ENCODE results near the gene PLAGL1. TPM values are rescaled to one million over a fixed set of nuclear protein-coding genes. Genes with fewer than 3 reads are reported as not detected.

Gene PLAGL1
- total and polyA plus RNA-seq, 2 of the 8 experiments (the other 6 are each of a cell fraction or from before 2014, with no cell fraction given): 0.94 to 1.1 TPM

GRCh38 chr6:143912671-143913070 lies 95.4 kb downstream of the PLAGL1 start:
- no peak for DNase-seq (ENCODE audit: low read depth in 1 of 2, low spot score in 2 of 2)
- no peak overlapping the region for H3K18ac ChIP-seq (ENCODE audit: extremely low read depth, low read length)
- TF ChIP-seq POU5F1 (IDR thresholded peaks at IDR 0.05; ENCODE audit: low read depth, low read length) (no peak), POLR2AphosphoS5 (IDR thresholded peaks at IDR 0.05; ENCODE audit: low read depth, low read length) (no peak), SP2 (IDR thresholded peaks at IDR 0.05; ENCODE audit: low read length) (no peak), CTCF (IDR thresholded peaks at IDR 0.05; ENCODE audit: control extremely low read depth in 1 of 3, insufficient read depth in 1 of 3, low read depth in 1 of 3, low read length in 3 of 3) (no peak), TAF7 (optimal IDR thresholded peaks at IDR 0.05; ENCODE audit: borderline replicate concordance, low read depth, low read length) (no peak), YY1 (IDR thresholded peaks at IDR 0.05; ENCODE audit: low read depth, low read length) (no peak), GTF2F1 (IDR thresholded peaks at IDR 0.05; ENCODE audit: borderline replicate concordance, low read depth, low read length) (no peak), TEAD4 (IDR thresholded peaks at IDR 0.05; ENCODE audit: low read depth, low read length) (no peak), SIX5 (IDR thresholded peaks at IDR 0.05; ENCODE audit: low read depth, low read length) (no peak), TAF1 (IDR thresholded peaks at IDR 0.05; ENCODE audit: low read depth, low read length) (no peak), CTBP2 (IDR thresholded peaks at IDR 0.05; ENCODE audit: borderline replicate concordance, insufficient read depth, insufficient read length, low read length) (no peak), CBX8 (IDR thresholded peaks at IDR 0.05; ENCODE audit: borderline replicate concordance, low read depth, low read length) (no peak), POLR2A (IDR thresholded peaks at IDR 0.05; ENCODE audit: control extremely low read depth in 1 of 2, low read depth in 2 of 2, low read length in 2 of 2) (no peak)

More at GRCh38 chr6:143912671-143913070, 95.4 kb downstream of the PLAGL1 start:
- Histone ChIP-seq H3K9ac (replicated peaks in 1 of 4; ENCODE audit: extremely low read depth in 1 of 4, low read depth in 3 of 4, low read length in 3 of 4) (no peak overlapping the region), H2BK5ac (ENCODE audit: low read depth, low read length) (no peak overlapping the region), H3K36me3 (ENCODE audit: control insufficient read depth in 2 of 4, insufficient read depth in 4 of 4, low read length in 3 of 4) (no peaks in the 10 kb centered on the region; a peak in 1 of 8 replicates), H3K4me1 (replicated peaks in 1 of 4; ENCODE audit: control insufficient read depth in 3 of 4, insufficient read depth in 4 of 4, low read length in 3 of 4) (no peaks in the 10 kb centered on the region), H3K79me1 (ENCODE audit: low read depth, low read length) (no peaks in the 10 kb centered on the region), H2AK5ac (ENCODE audit: low read depth, low read length) (no peak overlapping the region), H4K8ac (ENCODE audit: extremely low read depth, insufficient read depth, low read length) (no peak overlapping the region), H3K27me3 (replicated peaks in 1 of 4; ENCODE audit: control insufficient read depth in 3 of 4, extremely low read depth in 1 of 4, insufficient read depth in 3 of 4, low read length in 3 of 4) (no peaks in the 10 kb centered on the region), H3K4ac (replicated peaks; ENCODE audit: insufficient read length, low read depth, low read length) (no peak overlapping the region), H2AFZ (ENCODE audit: low read length) (no peak overlapping the region), H3K4me3 (ENCODE audit: extremely low read depth in 1 of 4, insufficient read depth in 2 of 4, low read depth in 3 of 4, low read length in 4 of 4) (no peak overlapping the region), H3K9me3 (ENCODE audit: insufficient read depth in 2 of 2, low read depth in 1 of 2, low read length in 1 of 2) (no peaks in the 10 kb centered on the region), H3K4me2 (ENCODE audit: insufficient read depth in 1 of 2, low read depth in 2 of 2, low read length in 2 of 2) (no peak overlapping the region), H2BK20ac (ENCODE audit: low read length) (no peak overlapping the region), H3K23ac (ENCODE audit: insufficient read length) (no peak overlapping the region), H2BK15ac (ENCODE audit: low read length) (no peak overlapping the region), H4K91ac (replicated peaks; ENCODE audit: insufficient read length, low read length) (no peak overlapping the region), H3K23me2 (ENCODE audit: low read depth, low read length) (no peaks in the 10 kb centered on the region), H3K14ac (ENCODE audit: insufficient read length) (no peak overlapping the region), H3K79me2 (ENCODE audit: control insufficient read depth in 1 of 2, insufficient read depth in 2 of 2, low read length in 2 of 2) (no peaks in the 10 kb centered on the region), H4K20me1 (replicated peaks in 1 of 2; ENCODE audit: control insufficient read depth in 1 of 2, insufficient read depth in 2 of 2, low read length in 2 of 2) (no peaks in the 10 kb centered on the region), H2BK12ac (ENCODE audit: low read depth, low read length) (no peak overlapping the region), H3K27ac (ENCODE audit: low read depth, low read length) (no peak overlapping the region), H4K5ac (ENCODE audit: insufficient read length, low read depth, low read length) (no peak overlapping the region), H2BK120ac (replicated peaks; ENCODE audit: low read depth, low read length) (no peak overlapping the region), H3K56ac (replicated peaks; ENCODE audit: insufficient read length, low read depth, low read length) (no peak overlapping the region)
- 100% methylated on average over 1 of the region's 1 CpG; no CpG with 5 or more reads in 1 of the 2 experiments for WGBS, 2 experiments (ENCODE audit: extremely low coverage in 1 of 2, insufficient coverage in 1 of 2, insufficient read length in 1 of 2, insufficient replicate concordance in 2 of 2, low coverage in 1 of 2, low lambda C conversion rate in 2 of 2, missing lambda C conversion rate in 1 of 2)
- POLR2A ChIA-PET (ENCODE audit: partially characterized antibody): no interaction called here
- CTCF ChIA-PET (ENCODE audit: partially characterized antibody): interaction anchor here (0.6 to 2.4 kb wide), 6 partner anchors 27 to 196 kb away, joined by 3 to 8 read pairs (median 3); no protein-coding TSS in a partner anchor
- no peak for FAIRE-seq
